ENCODE data around the gene INCA1.

DNA sequence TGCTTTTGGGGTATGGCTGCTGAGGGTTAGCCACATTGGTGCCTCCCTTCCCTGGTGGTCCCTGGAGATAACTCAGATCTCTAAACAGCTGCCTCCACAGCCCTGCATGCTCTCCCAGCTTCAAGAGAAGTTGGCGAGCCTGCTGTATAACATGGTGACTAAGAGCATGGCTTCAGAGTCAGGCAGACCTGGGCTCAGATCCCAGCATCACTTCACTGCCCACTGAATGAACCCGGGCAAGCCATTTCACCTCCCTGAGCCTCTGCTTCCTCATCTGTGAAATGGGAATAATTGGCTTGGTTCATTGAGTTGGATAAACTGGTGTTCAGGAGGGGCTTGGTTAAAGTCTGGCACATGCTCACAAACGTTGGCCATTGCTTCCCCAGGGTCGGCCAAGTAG is 17.0 kb upstream of the INCA1 start:
- TF ChIP-seq, protein P1, sequence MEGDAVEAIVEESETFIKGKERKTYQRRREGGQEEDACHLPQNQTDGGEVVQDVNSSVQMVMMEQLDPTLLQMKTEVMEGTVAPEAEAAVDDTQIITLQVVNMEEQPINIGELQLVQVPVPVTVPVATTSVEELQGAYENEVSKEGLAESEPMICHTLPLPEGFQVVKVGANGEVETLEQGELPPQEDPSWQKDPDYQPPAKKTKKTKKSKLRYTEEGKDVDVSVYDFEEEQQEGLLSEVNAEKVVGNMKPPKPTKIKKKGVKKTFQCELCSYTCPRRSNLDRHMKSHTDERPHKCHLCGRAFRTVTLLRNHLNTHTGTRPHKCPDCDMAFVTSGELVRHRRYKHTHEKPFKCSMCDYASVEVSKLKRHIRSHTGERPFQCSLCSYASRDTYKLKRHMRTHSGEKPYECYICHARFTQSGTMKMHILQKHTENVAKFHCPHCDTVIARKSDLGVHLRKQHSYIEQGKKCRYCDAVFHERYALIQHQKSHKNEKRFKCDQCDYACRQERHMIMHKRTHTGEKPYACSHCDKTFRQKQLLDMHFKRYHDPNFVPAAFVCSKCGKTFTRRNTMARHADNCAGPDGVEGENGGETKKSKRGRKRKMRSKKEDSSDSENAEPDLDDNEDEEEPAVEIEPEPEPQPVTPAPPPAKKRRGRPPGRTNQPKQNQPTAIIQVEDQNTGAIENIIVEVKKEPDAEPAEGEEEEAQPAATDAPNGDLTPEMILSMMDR (IDR thresholded peaks at IDR 0.05): no peak
- no peak for TF ChIP-seq POLR2A (IDR thresholded peaks at IDR 0.05)
